ACC112 (cell line): ENCODE results near the gene DHCR7.

ENCODE experiments used
- H2AFZ ChIP-seq: fragments of 200-600 bp; sonication (generic); one replicate; pipeline ENCODE4 v1.6.0; 2017; ENCODE audit warnings: antibody characterized with exemption, low read length; ENCODE audit not compliant: unreplicated experiment
- H3K27ac ChIP-seq: fragments of 200-600 bp; sonication (generic); 2 replicates; pipeline ENCODE4 v1.5.1; 2014; ENCODE audit warnings: low read depth, mild to moderate bottlenecking, antibody characterized with exemption, low read length, moderate library complexity
- H3K27me3 ChIP-seq: fragments of 200-600 bp; sonication (generic); 2 replicates; pipeline ENCODE4 v1.6.1; 2014; ENCODE audit warnings: mild to moderate bottlenecking, antibody characterized with exemption, low read length, moderate library complexity, mixed read lengths; ENCODE audit not compliant: insufficient read depth
- H3K36me3 ChIP-seq: fragments of 200-600 bp; sonication (generic); 2 replicates; pipeline ENCODE4 v1.6.1; 2016; ENCODE audit warnings: mild to moderate bottlenecking, antibody characterized with exemption, low read length, moderate library complexity, mixed read lengths; ENCODE audit not compliant: insufficient read depth
- H3K4me1 ChIP-seq: fragments of 200-600 bp; sonication (generic); one replicate; pipeline ENCODE4 v1.6.1; 2016; ENCODE audit warnings: low read length, mixed read lengths; ENCODE audit not compliant: insufficient read depth, unreplicated experiment, control insufficient read depth
- H3K4me3 ChIP-seq: fragments of 200-600 bp; sonication (generic); 2 replicates; pipeline ENCODE4 v1.5.1; 2014; ENCODE audit warnings: mild to moderate bottlenecking, low read depth, low read length
- H3K79me2 ChIP-seq: fragments of 200-600 bp; sonication (generic); one replicate; pipeline ENCODE4 v1.6.0; 2016; ENCODE audit warnings: low read length; ENCODE audit not compliant: control insufficient read depth, unreplicated experiment, insufficient read depth

The DHCR7 gene

GRCh38 chr11:71486320-71486719 lies 38.1 kb upstream of the DHCR7 start:
- H3K4me3 ChIP-seq = no peak overlapping the region
- no peaks in the 10 kb centered on the region for H3K27me3 ChIP-seq
- H3K79me2 ChIP-seq = no peaks in the 10 kb centered on the region
- no peak overlapping the region for H3K27ac ChIP-seq
- peaks cover 21% of the 10 kb centered on the region; the same call in 1 of the 2 replicates for H3K36me3 ChIP-seq
- H3K4me1 ChIP-seq = peaks cover 8% of the 10 kb centered on the region
- no peak overlapping the region for H2AFZ ChIP-seq

- peaks cover 21% of the 10 kb centered on the region; the same call in 1 of the 2 replicates for H3K36me3 ChIP-seq
- H3K27ac ChIP-seq = no peak overlapping the region
- peaks cover 8% of the 10 kb centered on the region for H3K4me1 ChIP-seq
- H3K79me2 ChIP-seq = no peaks in the 10 kb centered on the region
- H2AFZ ChIP-seq = no peak overlapping the region
- H3K27me3 ChIP-seq = no peaks in the 10 kb centered on the region
- no peak overlapping the region for H3K4me3 ChIP-seq
These were observed 37.3 kb upstream of the DHCR7 start for GRCh38 chr11:71485466-71485865.

- Histone ChIP-seq H3K4me1 (peaks cover 8% of the 10 kb centered on the region), H3K36me3 (peaks cover 21% of the 10 kb centered on the region; the same call in 1 of the 2 replicates), H3K4me3 (no peak overlapping the region), H2AFZ (no peak overlapping the region), H3K79me2 (no peaks in the 10 kb centered on the region), H3K27me3 (no peaks in the 10 kb centered on the region), H3K27ac (no peak overlapping the region)
These were observed 36.8 kb upstream of the DHCR7 start for GRCh38 chr11:71485063-71485399.

- Histone ChIP-seq H3K27ac (no peak overlapping the region), H3K4me1 (peaks cover 6% of the 10 kb centered on the region), H3K27me3 (no peaks in the 10 kb centered on the region), H2AFZ (no peak overlapping the region), H3K36me3 (peaks cover 24% of the 10 kb centered on the region; the same call in 1 of the 2 replicates), H3K79me2 (no peaks in the 10 kb centered on the region), H3K4me3 (no peak overlapping the region)
These were observed 36.3 kb upstream of the DHCR7 start for GRCh38 chr11:71484248-71485062.

GRCh38 chr11:71483692-71484091 lies 35.5 kb upstream of the DHCR7 start:
- H2AFZ ChIP-seq = no peak overlapping the region
- H3K27me3 ChIP-seq = no peaks in the 10 kb centered on the region
- H3K4me1 ChIP-seq = no peaks in the 10 kb centered on the region
- H3K4me3 ChIP-seq = no peak overlapping the region
- peaks cover 26% of the 10 kb centered on the region; the same call in 1 of the 2 replicates for H3K36me3 ChIP-seq
- H3K27ac ChIP-seq = no peak overlapping the region
- no peaks in the 10 kb centered on the region for H3K79me2 ChIP-seq

GRCh38 chr11:71482746-71483364 lies 34.7 kb upstream of the DHCR7 start:
- H3K36me3 ChIP-seq = peaks cover 26% of the 10 kb centered on the region; the same call in 1 of the 2 replicates
- no peaks in the 10 kb centered on the region for H3K4me1 ChIP-seq
- no peaks in the 10 kb centered on the region for H3K79me2 ChIP-seq
- H3K27ac ChIP-seq = no peak overlapping the region
- H3K4me3 ChIP-seq = no peak overlapping the region
- H3K27me3 ChIP-seq = no peaks in the 10 kb centered on the region
- H2AFZ ChIP-seq = no peak overlapping the region

- no peak overlapping the region for H3K27ac ChIP-seq
- no peak overlapping the region for H2AFZ ChIP-seq
- no peak overlapping the region for H3K4me3 ChIP-seq
- no peaks in the 10 kb centered on the region for H3K4me1 ChIP-seq
- H3K27me3 ChIP-seq = no peaks in the 10 kb centered on the region
- H3K36me3 ChIP-seq = peaks cover 26% of the 10 kb centered on the region; the same call in 1 of the 2 replicates
- no peaks in the 10 kb centered on the region for H3K79me2 ChIP-seq
These were observed 34.0 kb upstream of the DHCR7 start for GRCh38 chr11:71482216-71482615.

GRCh38 chr11:71481101-71481960 lies 33.1 kb upstream of the DHCR7 start:
- H3K79me2 ChIP-seq = no peaks in the 10 kb centered on the region
- H3K4me1 ChIP-seq = no peaks in the 10 kb centered on the region
- no peak overlapping the region for H3K4me3 ChIP-seq
- peaks cover 27% of the 10 kb centered on the region; the same call in 1 of the 2 replicates for H3K36me3 ChIP-seq
- no peaks in the 10 kb centered on the region for H3K27me3 ChIP-seq
- no peak overlapping the region for H3K27ac ChIP-seq
- no peak overlapping the region for H2AFZ ChIP-seq

- no peak overlapping the region for H3K4me3 ChIP-seq
- no peak overlapping the region for H3K27ac ChIP-seq
- H3K27me3 ChIP-seq = no peaks in the 10 kb centered on the region
- no peaks in the 10 kb centered on the region for H3K4me1 ChIP-seq
- H3K79me2 ChIP-seq = no peaks in the 10 kb centered on the region
- peaks cover 25% of the 10 kb centered on the region; the same call in 1 of the 2 replicates for H3K36me3 ChIP-seq
- H2AFZ ChIP-seq = no peak overlapping the region
These were observed 30.3 kb upstream of the DHCR7 start for GRCh38 chr11:71478528-71478840.

- H3K4me1 ChIP-seq = no peaks in the 10 kb centered on the region
- no peak overlapping the region for H3K4me3 ChIP-seq
- H3K36me3 ChIP-seq = peaks cover 19% of the 10 kb centered on the region; the same call in 1 of the 2 replicates
- H3K79me2 ChIP-seq = no peaks in the 10 kb centered on the region
- no peak overlapping the region for H2AFZ ChIP-seq
- no peaks in the 10 kb centered on the region for H3K27me3 ChIP-seq
- no peak overlapping the region for H3K27ac ChIP-seq
These were observed 29.7 kb upstream of the DHCR7 start for GRCh38 chr11:71477641-71478527.
